Thoracic aorta (tissue), 2 donors: Measurements from ENCODE around the gene MED23. TPM values are rescaled to one million over a fixed set of nuclear protein-coding genes. Genes with fewer than 3 reads are reported as not detected.

ENCODE experiments used
- ATAC-seq: fragments of 150-250 bp; one replicate; pipeline ENCODE4 v1.8.0; 2017; ENCODE audit warnings: low read depth; ENCODE audit not compliant: insufficient number of reproducible peaks, low FRiP score
- DNase-seq: peaks from one replicate; pipeline ENCODE4 v3.0.0-alpha.2; 2020; ENCODE audit warnings: low spot score
- H3K27ac ChIP-seq, 2 donors: fragments of 200-600 bp; sonication (generic); 1 replicate in 1 of 2; 2 replicates in 1 of 2; pipeline ENCODE4 v1.5.1; 2016; ENCODE audit warnings: mild to moderate bottlenecking in 2 of 2, moderate library complexity in 2 of 2
- H3K27me3 ChIP-seq: fragments of 200-600 bp; sonication (generic); replicated peaks from 2 replicates; pipeline ENCODE4 v1.6.0; 2016; ENCODE audit warnings: mild to moderate bottlenecking; ENCODE audit not compliant: insufficient read depth
- H3K36me3 ChIP-seq: fragments of 200-600 bp; sonication (generic); one replicate; pipeline ENCODE4 v1.5.1; 2016
- H3K4me1 ChIP-seq, 2 donors: fragments of 200-600 bp; sonication (generic); 1 replicate in 1 of 2; 2 replicates in 1 of 2; pipeline versions ENCODE4 v1.5.1 to v1.6.0; 2016; ENCODE audit warnings: low read depth in 2 of 2, mild to moderate bottlenecking in 1 of 2; ENCODE audit not compliant: control insufficient read depth in 1 of 2
- H3K4me3 ChIP-seq: fragments of 200-600 bp; sonication (generic); 2 replicates; pipeline ENCODE4 v1.5.1; 2016; ENCODE audit warnings: mild to moderate bottlenecking
- H3K9me3 ChIP-seq: fragments of 200-600 bp; sonication (generic); 2 replicates; pipeline ENCODE4 v1.5.1; 2016
- total RNA-seq, 2 donors: library from RNA; depleted of rRNA; stranded (reverse); fragments of >200 nt; gene quantifications; one replicate each; pipeline versions ENCODE4 v1.1.0 to v1.2.3, GENCODE V29; 2016
- TF ChIP-seq, protein P1 (sequence below): fragments of 200-600 bp; sonication (generic); IDR thresholded peaks from one replicate; pipeline ENCODE4 v1.5.1; 2019; ENCODE audit warnings: antibody characterized with exemption

The MED23 gene
- total RNA-seq, 2 donors from 2014 or later, result 24.0 to 62.4 TPM

DNA sequence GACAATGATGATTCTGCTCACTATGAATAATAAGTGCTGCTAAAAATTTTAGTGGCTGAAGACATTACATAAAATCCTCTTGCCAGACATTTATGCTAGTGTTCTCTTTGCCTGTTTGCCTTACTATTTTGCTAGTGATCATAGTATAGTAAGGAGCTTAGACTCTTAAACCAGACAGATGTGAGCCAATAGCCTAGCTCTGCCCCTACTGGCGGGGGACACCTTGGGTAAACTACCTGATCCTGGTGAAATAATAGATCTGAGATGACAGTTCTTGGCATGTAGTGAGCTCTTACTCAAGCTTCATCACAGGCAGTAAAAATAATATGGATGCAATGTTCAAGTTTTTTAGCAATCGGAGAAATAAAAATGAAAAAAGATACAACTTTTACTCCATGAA is 27.9 kb upstream of the MED23 start:
- no peaks in the 10 kb centered on the region for H3K27me3 ChIP-seq
- H3K27ac ChIP-seq, result no peak overlapping the region
- no peak overlapping the region for H3K4me3 ChIP-seq
- ATAC-seq, result no peak
- TF ChIP-seq, protein P1, sequence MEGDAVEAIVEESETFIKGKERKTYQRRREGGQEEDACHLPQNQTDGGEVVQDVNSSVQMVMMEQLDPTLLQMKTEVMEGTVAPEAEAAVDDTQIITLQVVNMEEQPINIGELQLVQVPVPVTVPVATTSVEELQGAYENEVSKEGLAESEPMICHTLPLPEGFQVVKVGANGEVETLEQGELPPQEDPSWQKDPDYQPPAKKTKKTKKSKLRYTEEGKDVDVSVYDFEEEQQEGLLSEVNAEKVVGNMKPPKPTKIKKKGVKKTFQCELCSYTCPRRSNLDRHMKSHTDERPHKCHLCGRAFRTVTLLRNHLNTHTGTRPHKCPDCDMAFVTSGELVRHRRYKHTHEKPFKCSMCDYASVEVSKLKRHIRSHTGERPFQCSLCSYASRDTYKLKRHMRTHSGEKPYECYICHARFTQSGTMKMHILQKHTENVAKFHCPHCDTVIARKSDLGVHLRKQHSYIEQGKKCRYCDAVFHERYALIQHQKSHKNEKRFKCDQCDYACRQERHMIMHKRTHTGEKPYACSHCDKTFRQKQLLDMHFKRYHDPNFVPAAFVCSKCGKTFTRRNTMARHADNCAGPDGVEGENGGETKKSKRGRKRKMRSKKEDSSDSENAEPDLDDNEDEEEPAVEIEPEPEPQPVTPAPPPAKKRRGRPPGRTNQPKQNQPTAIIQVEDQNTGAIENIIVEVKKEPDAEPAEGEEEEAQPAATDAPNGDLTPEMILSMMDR, result no peak
- DNase-seq, result no peak
- no peaks in the 10 kb centered on the region for H3K4me1 ChIP-seq
- H3K36me3 ChIP-seq, result no peaks in the 10 kb centered on the region
- no peaks in the 10 kb centered on the region for H3K9me3 ChIP-seq

DNA sequence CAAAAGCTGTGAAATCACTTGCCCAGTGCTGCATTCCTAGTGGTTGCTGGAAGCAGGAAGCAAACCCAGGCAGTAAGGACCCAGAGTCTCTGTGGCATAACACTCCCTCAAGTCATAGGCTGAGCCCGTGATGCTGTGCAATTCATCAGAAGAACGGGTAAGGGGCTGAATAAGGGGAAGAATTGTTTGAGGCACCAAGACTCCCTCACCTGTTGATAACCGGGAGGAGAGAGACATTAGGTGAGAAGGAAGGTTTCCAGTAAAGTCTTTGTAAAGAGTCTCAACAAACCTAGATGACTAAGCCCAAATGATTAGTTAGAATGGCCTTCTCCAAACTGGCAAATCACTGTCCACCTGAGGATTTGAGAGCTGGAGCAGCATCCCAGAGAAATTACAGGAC is 27.3 kb upstream of the MED23 start:
- TF ChIP-seq, protein P1, result no peak
- no peak overlapping the region for H3K4me3 ChIP-seq
- no peaks in the 10 kb centered on the region for H3K36me3 ChIP-seq
- no peak for DNase-seq
- H3K9me3 ChIP-seq, result no peaks in the 10 kb centered on the region
- H3K4me1 ChIP-seq, result no peaks in the 10 kb centered on the region
- no peaks in the 10 kb centered on the region for H3K27me3 ChIP-seq
- ATAC-seq, result no peak
- H3K27ac ChIP-seq, result no peak overlapping the region

DNA sequence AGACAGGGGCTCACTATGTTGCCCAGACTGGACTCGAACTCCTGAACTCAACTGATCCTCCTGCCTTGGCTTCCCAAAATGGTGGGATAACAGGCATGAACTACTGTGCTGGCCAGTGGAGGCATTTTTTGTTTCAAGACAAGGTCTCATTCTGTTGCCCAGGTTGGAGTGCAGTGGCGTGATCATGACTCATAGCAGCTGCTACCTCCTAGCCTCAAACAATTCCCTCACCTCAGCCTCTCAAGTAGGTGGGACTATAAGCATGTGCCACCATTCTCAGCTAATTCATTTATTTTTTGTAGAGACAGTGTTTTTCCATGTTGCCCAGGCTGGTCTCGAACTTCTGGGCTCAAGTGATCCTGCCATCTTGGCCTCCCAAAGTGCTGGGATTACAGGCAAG is 26.3 kb upstream of the MED23 start:
- TF ChIP-seq, protein P1, result no peak
- Histone ChIP-seq H3K4me1 (no peaks in the 10 kb centered on the region), H3K36me3 (no peaks in the 10 kb centered on the region), H3K4me3 (no peak overlapping the region), H3K9me3 (no peaks in the 10 kb centered on the region), H3K27me3 (no peaks in the 10 kb centered on the region), H3K27ac (no peak overlapping the region)
- DNase-seq, result no peak
- no peak for ATAC-seq

DNA sequence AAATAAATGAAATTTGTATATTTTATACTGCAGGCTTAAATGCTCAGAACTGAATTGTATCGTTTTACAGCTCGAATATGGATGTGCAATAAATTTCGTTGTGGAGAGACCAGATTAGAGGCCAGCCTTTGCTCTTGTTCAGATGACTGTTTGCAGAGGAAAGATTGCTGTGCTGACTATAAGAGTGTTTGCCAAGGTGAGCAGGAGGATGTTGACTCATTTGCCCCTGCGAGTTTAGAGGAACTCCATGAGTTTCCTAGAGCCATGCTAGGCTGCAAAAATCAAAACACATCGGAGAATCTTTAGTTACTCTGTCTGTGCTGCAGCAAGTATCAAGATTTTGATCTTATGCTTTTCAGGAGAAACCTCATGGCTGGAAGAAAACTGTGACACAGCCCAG is 24.4 kb upstream of the MED23 start:
- Histone ChIP-seq H3K27me3 (no peaks in the 10 kb centered on the region), H3K4me1 (no peaks in the 10 kb centered on the region), H3K27ac (no peak overlapping the region), H3K9me3 (no peaks in the 10 kb centered on the region), H3K4me3 (no peak overlapping the region), H3K36me3 (no peaks in the 10 kb centered on the region)
- DNase-seq (no peak), ATAC-seq (no peak)
- TF ChIP-seq, protein P1, result no peak

DNA sequence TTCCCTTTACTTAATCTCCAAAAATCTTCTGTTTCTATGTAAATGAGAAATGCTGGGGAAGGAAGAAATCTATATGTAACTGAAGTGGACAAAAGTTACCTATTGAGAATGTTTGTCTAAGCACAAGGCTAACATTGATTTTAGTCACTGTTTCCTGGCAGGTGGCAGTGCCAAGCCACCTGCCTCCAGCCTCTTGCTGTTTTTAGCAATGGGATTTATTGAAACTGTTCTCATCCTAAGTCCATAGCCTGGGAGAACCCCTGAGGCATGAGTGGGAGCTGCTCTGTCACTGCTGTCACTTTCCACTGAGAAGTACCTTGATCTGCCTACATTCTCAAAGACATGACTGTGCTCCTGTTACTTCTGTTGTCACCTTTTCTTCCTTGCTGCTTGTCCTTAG is 23.7 kb upstream of the MED23 start:
- no peak for ATAC-seq

More for the DNA sequence above, 23.7 kb upstream of the MED23 start:
- TF ChIP-seq, protein P1, result no peak
- Histone ChIP-seq H3K27me3 (no peaks in the 10 kb centered on the region), H3K4me1 (no peaks in the 10 kb centered on the region), H3K4me3 (no peak overlapping the region), H3K9me3 (no peaks in the 10 kb centered on the region), H3K27ac (no peak overlapping the region), H3K36me3 (no peaks in the 10 kb centered on the region)
- DNase-seq, result no peak
